G401 (cell line): ENCODE measurements around the gene UNC13C. TPM values are rescaled to one million over a fixed set of nuclear protein-coding genes. Genes with fewer than 3 reads are reported as not detected.

Experiments
- DNase-seq: peaks from one replicate; pipeline ENCODE4 v3.0.0-alpha.2; 2015; ENCODE audit warnings: low spot score
- in situ Hi-C: cut with HindIII; loops from 2 replicates; pipeline ENCODE4 v1.10.0; 2016; ENCODE audit warnings: low sequenced_read_pairs, mixed read lengths
- total RNA-seq: library from RNA; depleted of rRNA; stranded (reverse); fragments of >200 nt; shearing (Covaris generic); gene quantifications from 2 replicates; pipeline ENCODE4 v1.2.3, GENCODE V29; 2014

Gene UNC13C
- total RNA-seq, 1 experiment from 2014 or later: not detected

- DNase-seq: peak; percentile 79
- in situ Hi-C loops: no loop called here
Observed at GRCh38 chr15:54094661-54095060, 116.4 kb downstream of the UNC13C start.

- DNase-seq: no peak
- in situ Hi-C loops: no loop called here
Observed at GRCh38 chr15:54097019-54097418, 118.8 kb downstream of the UNC13C start.

- DNase-seq: no peak
- in situ Hi-C loops: no loop called here
Observed at GRCh38 chr15:54099010-54099409, 120.8 kb downstream of the UNC13C start.

GRCh38 chr15:54101664-54102270, 123.5 kb downstream of the UNC13C start:
- DNase-seq: no peak
- in situ Hi-C loops: no loop called here

GRCh38 chr15:54102704-54103103, 124.5 kb downstream of the UNC13C start:
- DNase-seq: no peak
- in situ Hi-C loops: no loop called here

DNA sequence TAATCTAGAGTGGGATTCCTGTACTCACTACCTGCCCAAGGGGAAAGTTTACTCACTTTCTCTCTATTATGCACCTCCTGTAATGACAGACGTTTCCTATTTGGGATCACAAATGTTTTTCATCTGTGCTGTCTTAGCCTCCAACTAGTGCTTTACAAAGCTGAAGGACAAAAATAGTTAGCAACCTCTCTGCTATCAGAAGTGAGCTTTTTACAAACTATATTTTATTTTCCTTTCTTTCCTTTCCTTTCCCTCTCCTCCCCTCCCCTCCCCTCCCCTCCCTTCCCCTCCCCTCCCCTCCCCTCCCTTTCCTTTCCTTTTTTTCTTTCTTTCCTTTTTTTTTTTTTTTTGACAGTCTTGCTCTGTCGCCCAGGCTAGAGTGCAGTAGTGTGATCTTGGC, 130.8 kb downstream of the UNC13C start:
- DNase-seq: no peak
- in situ Hi-C loops: no loop called here

DNA sequence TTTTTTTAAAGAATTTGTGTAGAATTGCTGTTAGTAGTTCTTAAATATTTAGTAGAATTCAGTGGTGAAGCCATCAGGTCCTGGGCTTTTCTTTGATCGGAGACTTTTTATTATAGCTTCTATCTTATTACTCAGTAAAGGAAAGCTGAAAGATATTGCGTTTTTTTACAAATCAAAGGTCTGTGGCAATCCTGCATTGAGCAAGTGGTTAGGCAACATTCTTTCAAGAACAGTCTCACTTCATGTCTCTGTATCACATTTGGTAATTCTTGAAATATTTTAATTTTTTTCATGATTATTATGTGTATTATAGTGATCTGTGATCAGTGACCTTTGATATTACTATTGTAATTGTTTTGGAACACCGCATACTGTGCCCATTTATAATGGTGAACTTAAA, 140.8 kb downstream of the UNC13C start:
- in situ Hi-C loops: no loop called here
- no peak for DNase-seq

DNA sequence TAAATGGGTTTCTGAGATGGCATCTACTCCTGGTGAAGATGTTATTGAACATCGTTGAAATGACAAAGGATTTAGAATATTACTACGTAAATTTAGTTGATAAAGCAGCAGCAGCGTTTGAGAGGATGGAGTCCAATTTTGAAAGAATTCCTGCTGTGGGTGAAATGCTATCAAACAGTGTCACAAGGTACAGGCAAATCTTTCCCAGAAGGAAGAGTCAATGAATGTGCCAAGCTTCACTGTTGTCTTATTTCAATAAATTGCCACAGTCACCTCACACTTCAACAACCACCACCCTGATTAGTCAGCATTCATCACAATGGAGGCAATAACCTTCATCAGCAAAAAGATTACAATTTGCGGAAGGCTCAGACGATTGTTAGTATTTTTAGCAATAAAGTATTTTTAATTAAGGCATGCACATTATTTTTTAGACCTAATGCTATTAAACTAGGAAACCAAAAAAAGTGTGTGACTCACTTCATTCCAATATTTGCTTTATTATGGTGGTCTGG, 142.8 kb downstream of the UNC13C start:
- peak; percentile 60 for DNase-seq
- in situ Hi-C loops: no loop called here

DNA sequence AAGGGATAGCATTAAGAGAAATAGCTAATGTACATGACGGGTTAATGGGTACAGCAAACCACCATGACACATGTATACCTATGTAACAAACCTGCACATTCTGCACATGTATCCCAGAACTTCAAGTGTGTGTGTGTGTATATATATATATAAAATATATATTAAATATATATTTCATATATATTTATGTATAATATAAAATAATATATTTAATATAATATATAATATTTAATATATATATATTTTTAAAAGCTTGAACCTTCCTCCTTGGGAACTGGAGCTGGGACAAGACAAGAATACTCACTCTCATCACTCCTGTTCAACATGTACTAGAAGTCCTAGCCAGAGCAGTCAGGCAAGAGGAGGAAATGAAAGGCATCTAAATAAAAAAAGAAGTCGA, 149.3 kb downstream of the UNC13C start:
- in situ Hi-C loops: no loop called here
- no peak for DNase-seq

DNA sequence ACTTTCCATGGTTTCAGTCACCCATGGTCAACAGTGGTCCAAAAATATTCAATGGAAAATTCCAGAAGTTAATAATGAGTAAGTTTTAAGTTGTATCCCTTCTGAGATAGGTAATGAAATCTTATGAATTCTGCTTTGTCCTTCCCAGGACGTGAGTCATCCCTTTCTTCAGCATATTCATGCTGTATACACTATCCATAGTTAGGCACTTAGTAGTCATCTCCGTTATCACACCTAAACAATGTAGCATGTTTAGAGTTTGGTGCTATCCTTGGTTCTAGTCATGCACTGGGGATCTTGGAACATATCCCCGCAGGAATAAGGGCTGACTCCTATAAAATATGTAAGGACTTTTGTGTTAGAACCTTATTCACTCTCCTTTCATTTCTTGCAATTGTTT, 153.2 kb downstream of the UNC13C start:
- in situ Hi-C loops: no loop called here
- DNase-seq: no peak

GRCh38 chr15:54149115-54149531, 170.9 kb downstream of the UNC13C start:
- in situ Hi-C loops: no loop called here
- no peak for DNase-seq

- DNase-seq: no peak
- in situ Hi-C loops: no loop called here
Observed at GRCh38 chr15:54150255-54150654, 172.0 kb downstream of the UNC13C start.

DNA sequence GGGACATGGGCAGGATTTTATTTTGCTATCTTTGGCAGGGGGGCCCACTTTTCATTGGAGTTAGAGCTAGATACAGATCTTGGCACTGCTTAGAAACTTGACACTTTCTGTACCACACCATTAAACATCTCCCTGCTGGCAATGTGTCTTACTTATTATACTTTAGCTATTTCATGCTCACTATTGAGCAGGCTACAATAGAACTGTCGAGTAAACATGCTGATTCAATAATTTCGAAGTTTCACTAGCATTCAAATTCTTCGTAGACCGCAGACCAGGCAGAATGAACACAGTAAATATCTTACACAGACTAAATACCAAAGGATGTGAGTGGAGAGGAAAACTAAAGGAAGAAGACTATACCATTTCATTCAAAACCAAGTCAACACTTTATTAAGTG, 180.8 kb downstream of the UNC13C start:
- in situ Hi-C loops: no loop called here
- no peak for DNase-seq

GRCh38 chr15:54187325-54187724, 209.1 kb downstream of the UNC13C start:
- in situ Hi-C loops: no loop called here
- no peak for DNase-seq

GRCh38 chr15:54197995-54198394, 219.8 kb downstream of the UNC13C start:
- in situ Hi-C loops: no loop called here

DNA sequence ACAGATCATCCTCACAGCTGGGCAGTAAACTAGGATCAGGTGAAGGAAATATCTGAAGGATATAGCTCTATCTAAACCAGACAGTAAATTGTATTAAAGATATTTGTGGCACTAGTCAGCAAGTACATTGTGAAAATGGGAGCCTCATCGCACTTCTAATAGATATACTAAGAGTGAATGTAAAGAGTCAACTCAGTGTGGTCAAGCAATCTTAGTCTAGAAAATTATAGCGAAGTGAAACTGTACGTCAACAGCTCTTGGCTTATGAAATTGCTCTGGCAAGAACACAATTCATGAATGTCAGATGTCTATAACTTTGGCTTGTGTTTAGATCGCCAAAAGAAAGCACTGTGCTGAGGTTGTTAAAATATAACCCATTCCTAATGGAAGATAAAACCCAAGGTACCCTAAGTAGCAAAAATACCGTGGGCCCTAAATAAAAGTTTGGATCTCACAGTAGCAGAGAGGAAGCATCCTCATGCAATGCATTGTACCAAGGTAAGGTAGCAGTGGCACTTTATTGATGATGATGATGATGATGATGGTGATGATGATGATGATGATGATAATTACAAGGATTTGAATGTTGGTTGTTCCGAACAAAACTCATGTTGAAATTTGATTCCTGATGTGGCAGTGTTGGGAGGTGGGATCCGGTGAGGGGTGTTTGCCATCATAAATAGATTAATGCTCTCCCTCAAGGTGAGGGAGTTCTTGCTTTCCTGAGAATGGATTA, 228.5 kb downstream of the UNC13C start:
- in situ Hi-C loops: no loop called here
- no peak for DNase-seq

More at GRCh38 chr15:54197995-54198394, 219.8 kb downstream of the UNC13C start:
- DNase-seq: no peak

GRCh38 chr15:54208786-54209185, 230.5 kb downstream of the UNC13C start:
- in situ Hi-C loops: no loop called here
- no peak for DNase-seq

- in situ Hi-C loops: no loop called here
- peak; percentile 62 for DNase-seq
Observed at GRCh38 chr15:54212635-54213034, 234.4 kb downstream of the UNC13C start.

GRCh38 chr15:54226455-54226854, 248.2 kb downstream of the UNC13C start:
- no peak for DNase-seq
- in situ Hi-C loops: no loop called here

DNA sequence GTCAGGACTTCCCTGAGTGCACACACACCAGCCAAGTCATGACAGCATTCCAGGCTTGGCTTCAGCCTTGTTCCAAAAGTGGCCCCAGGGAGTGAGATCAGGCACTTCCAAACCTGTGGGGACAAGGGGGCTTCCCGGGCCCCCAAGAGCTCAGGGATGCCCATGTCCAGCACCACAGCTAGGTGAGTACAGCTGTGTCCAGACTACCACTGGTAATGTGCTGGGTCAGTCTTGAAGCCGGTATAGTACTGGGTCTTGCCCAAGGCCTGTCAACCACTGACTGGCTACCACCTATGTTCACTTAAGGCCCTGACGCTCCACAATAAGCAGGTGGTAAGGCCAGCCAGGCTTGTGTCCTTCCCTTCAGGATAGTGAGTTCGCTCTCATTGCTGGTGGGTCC, 249.3 kb downstream of the UNC13C start:
- DNase-seq: no peak

DNA sequence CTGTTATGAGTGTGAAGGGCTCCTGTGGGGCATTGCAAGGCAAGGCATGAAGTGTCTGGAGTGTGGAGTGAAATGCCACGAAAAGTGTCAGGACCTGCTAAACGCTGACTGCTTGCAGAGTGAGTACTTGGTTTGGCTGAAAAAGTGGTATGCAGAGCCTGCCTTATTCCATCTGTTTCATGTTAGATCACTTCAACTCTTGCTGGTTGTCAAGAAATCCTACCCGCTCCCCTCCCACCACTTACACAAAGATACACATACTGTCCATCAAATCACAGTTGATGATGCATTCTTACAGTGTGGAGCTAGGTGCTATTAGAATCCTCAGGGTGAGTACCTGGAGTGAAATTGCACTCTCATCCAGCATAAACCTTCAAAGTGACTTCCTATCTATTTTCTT, 272.1 kb downstream of the UNC13C start:
- DNase-seq: no peak
- in situ Hi-C loops: no loop called here

More for the DNA sequence above, 249.3 kb downstream of the UNC13C start:
- in situ Hi-C loops: no loop called here
